Right ventricle myocardium inferior (tissue), 1 donor: ENCODE data around the gene AHNAK. TPM values are rescaled to one million over a fixed set of nuclear protein-coding genes. Genes with fewer than 3 reads are reported as not detected.
"Not testable (repeated sequence)": the region's sequence is repeated elsewhere in the genome, so short reads cannot be mapped to it uniquely, and the experiment has no call there.

Experiments
- ATAC-seq: fragments of 200-7000 bp; cut with Tn5 transposase; one replicate; pipeline ENCODE4 v1.9.1; 2020; ENCODE audit warnings: mild to moderate bottlenecking, moderate library complexity
- DNase-seq: peaks from one replicate; pipeline ENCODE4 v3.0.0; 2021; ENCODE audit errors: missing footprints
- intact Hi-C: fragments of 100-400 bp; cut with DNase I; formaldehyde crosslinking; loops from one replicate; pipeline ENCODE4 v1.11.0; 2022
- total RNA-seq: library from RNA; stranded (reverse); fragmentation: NEBNext Ultra II Directional; extraction: Animal tissue kit (Norgen Biotek cat#: 25700); gene quantifications from one replicate; pipeline ENCODE4 v1.2.1, GENCODE V29; 2021
- donor health status: DM: no; HTN: yes; CAD: no; lungs with severe emphysema.

The AHNAK gene
- total RNA-seq, 1 donor from 2014 or later = 332 TPM

GRCh38 chr11:62556108-62556874 is 9.7 kb upstream of the AHNAK start:
- ATAC-seq = peak; percentile 71
- DNase-seq = peak; percentile 93
- intact Hi-C loops = no loop called here

- intact Hi-C loops = no loop called here
- DNase-seq = no peak
Measured at GRCh38 chr11:62555464-62556107, 9.0 kb upstream of the AHNAK start.

DNA sequence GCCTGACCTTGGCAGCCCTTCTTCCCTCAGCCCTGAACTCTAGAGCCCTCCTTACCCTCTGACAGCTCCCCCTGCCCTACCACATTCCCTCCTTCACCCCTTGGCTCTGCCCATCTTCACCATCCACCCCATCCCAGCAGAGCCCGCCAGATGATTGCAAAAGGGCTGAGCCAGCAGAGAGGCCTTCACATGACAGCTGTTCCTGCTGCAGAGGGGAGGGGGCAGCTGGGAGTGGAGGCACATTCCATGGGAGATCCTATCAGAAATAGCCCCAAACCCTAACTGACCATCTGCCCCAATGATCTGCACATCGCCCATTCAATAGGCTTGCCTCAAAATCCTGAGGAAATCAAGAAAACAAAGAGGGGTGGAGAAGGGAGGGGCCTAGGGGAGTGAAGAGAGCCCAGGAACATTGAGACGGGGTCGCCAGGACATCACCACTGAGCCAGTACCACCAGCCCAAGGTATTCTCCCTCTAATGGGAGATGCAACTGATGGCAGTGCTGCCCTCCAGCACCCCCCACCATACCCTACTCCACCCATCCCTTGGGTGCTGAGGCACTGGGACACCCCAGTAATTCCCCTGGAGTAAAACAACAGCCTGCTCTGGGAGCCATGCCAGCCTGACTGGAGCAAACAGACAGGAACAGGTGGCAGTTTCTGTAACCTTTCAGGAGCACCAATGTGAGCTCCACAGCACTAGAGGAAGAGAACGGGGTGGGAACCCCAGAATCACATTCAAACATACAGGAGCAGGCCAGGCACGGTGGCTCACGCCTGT is 8.0 kb upstream of the AHNAK start:
- DNase-seq (no peak), ATAC-seq (no peak)
- intact Hi-C loops = no loop called here

More at GRCh38 chr11:62555464-62556107, 9.0 kb upstream of the AHNAK start:
- ATAC-seq = no peak

DNA sequence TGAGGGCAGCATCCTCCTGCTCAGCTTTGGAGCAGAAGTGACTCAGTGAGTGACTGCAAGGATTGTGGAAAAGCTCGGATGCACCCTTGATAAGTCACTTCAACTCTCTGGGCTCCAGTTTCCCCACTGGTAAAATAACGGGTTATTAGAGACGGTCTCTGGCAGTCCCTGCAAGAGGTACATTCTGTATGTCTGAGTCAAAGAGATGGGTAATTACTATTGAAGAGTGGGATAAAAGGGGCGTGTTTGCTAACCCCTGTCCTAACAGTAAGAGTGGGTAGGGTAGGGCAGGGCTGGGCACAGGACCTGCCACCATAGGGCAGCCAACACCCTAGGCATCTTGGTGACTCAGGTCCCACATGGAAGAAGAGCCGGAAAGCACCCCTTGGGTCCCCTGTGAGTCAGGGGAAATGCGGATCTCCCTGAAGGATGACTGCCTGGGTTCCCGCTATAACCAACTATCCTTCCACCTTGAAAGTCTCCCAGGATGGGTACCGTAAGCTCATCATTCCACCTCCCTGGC is 7.3 kb upstream of the AHNAK start:
- intact Hi-C loops = no loop called here
- DNase-seq (no peak), ATAC-seq (no peak)

GRCh38 chr11:62553080-62553838 is 6.7 kb upstream of the AHNAK start:
- peak; percentile 84 for ATAC-seq
- intact Hi-C loops = no loop called here
- DNase-seq = peak; percentile 92

GRCh38 chr11:62552485-62553079 is 6.0 kb upstream of the AHNAK start:
- ATAC-seq (no peak), DNase-seq (no peak)
- intact Hi-C loops = no loop called here

- DNase-seq, intact Hi-C loops, ATAC-seq: not testable (repeated sequence)
Measured at GRCh38 chr11:62550478-62550877, 3.9 kb upstream of the AHNAK start.

- DNase-seq = no peak
- ATAC-seq = no peak
- intact Hi-C loops = loop anchor here (5.0 kb wide), 2 partner anchors 119 to 294 kb away; partner anchors contain the start of genes C11orf98 and CSKMT
Measured at GRCh38 chr11:62548545-62549335, 2.1 kb upstream of the AHNAK start.

DNA sequence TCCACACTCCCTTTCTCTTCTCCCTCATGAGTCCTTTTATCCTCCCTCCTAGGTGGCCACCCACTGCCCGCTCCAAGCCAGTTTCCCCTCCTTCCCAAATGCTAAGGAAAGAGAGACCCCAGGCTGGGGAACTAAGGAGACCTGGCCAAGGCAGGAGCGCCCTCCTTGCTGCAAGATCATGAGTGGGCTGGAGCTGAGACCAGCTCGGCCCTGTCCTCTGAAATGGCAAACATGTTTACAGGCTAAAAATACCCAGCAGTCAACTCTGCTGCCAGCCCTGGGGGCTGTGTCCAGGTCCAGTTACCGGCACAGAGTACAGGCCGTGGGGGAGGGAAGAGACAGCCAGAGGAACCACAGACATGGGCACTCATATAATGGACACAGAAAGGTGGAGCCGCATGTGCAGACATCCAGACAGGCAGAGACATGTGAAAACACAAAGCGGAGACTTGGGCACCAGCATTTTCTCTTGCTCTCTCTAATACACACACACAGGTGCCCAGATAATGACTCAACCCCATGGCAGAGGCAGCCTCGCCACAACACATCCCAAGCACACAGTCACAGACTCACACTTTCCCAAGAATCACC is 1.2 kb upstream of the AHNAK start:
- DNase-seq (no peak), ATAC-seq (peak; percentile 35)
- intact Hi-C loops = loop anchor here (5.0 kb wide), 2 partner anchors 120 to 295 kb away; partner anchors contain the start of genes C11orf98 and CSKMT

- no peak for DNase-seq
- ATAC-seq = no peak
- intact Hi-C loops = loop anchor here (5.0 kb wide), 2 partner anchors 120 to 295 kb away; partner anchors contain the start of genes C11orf98 and CSKMT
Measured at GRCh38 chr11:62546929-62547625, 471 bp upstream of the AHNAK start.

DNA sequence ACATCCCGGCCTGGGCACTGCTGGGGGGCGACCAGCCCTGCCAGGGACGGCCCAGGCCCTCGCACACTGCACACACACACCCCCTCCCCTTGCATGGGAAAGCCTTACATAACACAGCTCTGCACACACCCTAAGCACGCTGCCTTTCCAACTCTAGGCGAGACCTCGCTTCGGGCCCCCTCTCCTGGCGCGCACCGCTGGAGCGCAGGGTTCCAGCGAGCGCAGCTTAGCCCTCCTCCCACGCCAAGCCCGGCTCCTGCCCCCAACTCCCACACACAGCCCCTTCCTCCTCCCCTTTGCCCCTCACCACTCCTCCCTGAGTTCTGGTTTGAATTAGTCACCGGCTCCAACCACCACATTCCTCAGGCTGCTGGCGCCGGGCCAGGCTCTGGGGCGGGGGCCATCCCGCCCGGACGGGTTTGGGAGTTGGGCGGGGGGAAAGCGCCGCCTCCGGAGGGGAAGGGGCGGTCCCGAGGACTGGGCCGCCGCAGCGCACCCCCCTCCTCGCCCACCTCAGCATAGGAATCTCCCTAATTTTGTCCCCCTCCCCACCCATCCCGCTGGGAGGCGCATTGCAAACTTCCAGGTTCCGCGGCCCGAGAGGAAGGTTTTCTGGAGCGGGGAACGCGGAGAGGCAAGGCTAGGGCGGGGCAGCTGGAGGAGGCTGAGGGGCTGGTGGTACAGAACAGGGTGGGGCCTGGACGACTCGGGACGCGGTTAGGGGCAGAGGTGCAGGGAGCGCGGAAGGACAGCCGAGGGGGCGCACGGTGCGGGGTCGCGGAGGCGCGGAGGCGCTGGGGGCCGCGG is 966 bp downstream of the AHNAK start:
- peak; percentile 96 for DNase-seq
- peak; percentile 66 for ATAC-seq
- intact Hi-C loops = loop anchor here (2.0 to 5.0 kb wide), 4 partner anchors 15 to 297 kb away; partner anchors contain the start of genes C11orf98 and CSKMT

GRCh38 chr11:62544581-62545436 is 1.8 kb downstream of the AHNAK start:
- no peak for ATAC-seq
- intact Hi-C loops = loop anchor here (2.0 to 5.0 kb wide), 5 partner anchors 16 to 297 kb away; partner anchors contain the start of genes C11orf98 and CSKMT
- DNase-seq = no peak

- ATAC-seq = no peak
- intact Hi-C loops = loop anchor here (2.0 to 5.0 kb wide), 4 partner anchors 17 to 147 kb away; no protein-coding TSS in a partner anchor
- no peak for DNase-seq
Measured at GRCh38 chr11:62543680-62544444, 2.7 kb downstream of the AHNAK start.
